Thyroid gland (tissue), 4 donors: ENCODE measurements around the gene ARHGAP24.

Experiments
- POLR2A ChIP-seq, 2 donors: fragments of 450-650 bp; IDR thresholded peaks; one replicate each; pipeline ENCODE4 v1.6.1; 2017; ENCODE audit warnings: antibody characterized with exemption in 2 of 2, mild to moderate bottlenecking in 2 of 2, moderate library complexity in 1 of 2
- TF ChIP-seq, protein P1 (sequence below), 6 experiments: fragments of 200-600 bp in 3 of 6; fragments of 450-650 bp in 3 of 6; sonication (generic) in 3 of 6; IDR thresholded peaks; one replicate each; pipeline ENCODE4 v1.5.1; 2016 to 2019; ENCODE audit warnings: antibody characterized with exemption in 6 of 6, mild to moderate bottlenecking in 2 of 6, inconsistent platforms in 1 of 6, moderate library complexity in 1 of 6

GRCh38 chr4:86014599-86014998, 539.6 kb downstream of the ARHGAP24 start:
- TF ChIP-seq, protein P1, sequence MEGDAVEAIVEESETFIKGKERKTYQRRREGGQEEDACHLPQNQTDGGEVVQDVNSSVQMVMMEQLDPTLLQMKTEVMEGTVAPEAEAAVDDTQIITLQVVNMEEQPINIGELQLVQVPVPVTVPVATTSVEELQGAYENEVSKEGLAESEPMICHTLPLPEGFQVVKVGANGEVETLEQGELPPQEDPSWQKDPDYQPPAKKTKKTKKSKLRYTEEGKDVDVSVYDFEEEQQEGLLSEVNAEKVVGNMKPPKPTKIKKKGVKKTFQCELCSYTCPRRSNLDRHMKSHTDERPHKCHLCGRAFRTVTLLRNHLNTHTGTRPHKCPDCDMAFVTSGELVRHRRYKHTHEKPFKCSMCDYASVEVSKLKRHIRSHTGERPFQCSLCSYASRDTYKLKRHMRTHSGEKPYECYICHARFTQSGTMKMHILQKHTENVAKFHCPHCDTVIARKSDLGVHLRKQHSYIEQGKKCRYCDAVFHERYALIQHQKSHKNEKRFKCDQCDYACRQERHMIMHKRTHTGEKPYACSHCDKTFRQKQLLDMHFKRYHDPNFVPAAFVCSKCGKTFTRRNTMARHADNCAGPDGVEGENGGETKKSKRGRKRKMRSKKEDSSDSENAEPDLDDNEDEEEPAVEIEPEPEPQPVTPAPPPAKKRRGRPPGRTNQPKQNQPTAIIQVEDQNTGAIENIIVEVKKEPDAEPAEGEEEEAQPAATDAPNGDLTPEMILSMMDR (IDR thresholded peaks at IDR 0.05) = no peak
- no peak for TF ChIP-seq POLR2A (IDR thresholded peaks at IDR 0.05)
